Neural cell (in vitro differentiated cells): Measurements from ENCODE around the gene TCF4.

ENCODE experiments used
- CTCF ChIP-seq: fragments of 450-650 bp; IDR thresholded peaks from 2 replicates; pipeline ENCODE4 v1.5.1; 2014; ENCODE audit warnings: antibody characterized with exemption, mild to moderate bottlenecking, moderate library complexity; ENCODE audit not compliant: poor library complexity, severe bottlenecking
- EZH2 ChIP-seq: fragments of 200-600, 300-800 bp; shearing (Covaris generic), sonication (generic); IDR thresholded peaks from 2 replicates; pipeline ENCODE4 v1.6.1; 2014; ENCODE audit warnings: antibody characterized with exemption, low read length, borderline replicate concordance, mild to moderate bottlenecking; ENCODE audit not compliant: insufficient read depth, poor library complexity, severe bottlenecking
- POLR2AphosphoS5 ChIP-seq: IDR thresholded peaks from 2 replicates; pipeline ENCODE4 v1.6.1; 2012

GRCh38 chr18:55517055-55517454 is 70.9 kb downstream of the TCF4 start:
- TF ChIP-seq POLR2AphosphoS5 (no peak), CTCF (no peak), EZH2 (no peak)
